Kidney (tissue), 14 donors: Measurements from ENCODE around the gene MAGI1. TPM values are rescaled to one million over a fixed set of nuclear protein-coding genes. Genes with fewer than 3 reads are reported as not detected.
A peak's percentile ranks its signal among the peaks of the same experiment; 100 is the strongest.

Source experiments
- DNase-seq, 5 donors: peaks; one replicate each; pipeline ENCODE4 v3.0.0-alpha.2; 2013 to 2020
- FAIRE-seq: peaks from 2 replicates; lab custom pipeline; 2012; peaks lifted over from hg19 to GRCh38; lab: Jason Lieb, UNC
- H3K27ac ChIP-seq, 2 donors: one replicate each; pipeline ENCODE4 v1.7.0; 2013; ENCODE audit warnings: low read depth in 2 of 2, low read length in 2 of 2, inconsistent platforms in 1 of 2
- H3K27me3 ChIP-seq: one replicate; pipeline ENCODE4 v1.7.1; 2013; ENCODE audit warnings: low read length, inconsistent platforms; ENCODE audit not compliant: control insufficient read depth, insufficient read depth
- H3K36me3 ChIP-seq, 3 donors: one replicate each; pipeline versions ENCODE4 v1.7.0 to v1.7.1; 2013; ENCODE audit warnings: low read length in 3 of 3, control low read depth in 1 of 3, inconsistent platforms in 1 of 3; ENCODE audit not compliant: insufficient read depth in 3 of 3, control insufficient read depth in 2 of 3
- H3K4me1 ChIP-seq, 3 donors: one replicate each; pipeline versions ENCODE4 v1.7.0 to v1.7.1; 2013; ENCODE audit warnings: low read length in 3 of 3, inconsistent platforms in 1 of 3, low read depth in 1 of 3; ENCODE audit not compliant: control insufficient read depth in 2 of 3, insufficient read depth in 2 of 3
- H3K4me3 ChIP-seq, 3 donors: one replicate each; pipeline versions ENCODE4 v1.7.0 to v1.8.1; 2013; ENCODE audit warnings: low read length in 3 of 3, control low read depth in 1 of 3, inconsistent platforms in 1 of 3
- H3K9ac ChIP-seq, 3 donors: one replicate each; pipeline versions ENCODE4 v1.7.0 to v1.7.1; 2013; ENCODE audit warnings: low read length in 3 of 3, control low read depth in 1 of 3, inconsistent platforms in 1 of 3
- H3K9me3 ChIP-seq, 3 donors: one replicate each; pipeline versions ENCODE4 v1.7.0 to v1.7.1; 2013; ENCODE audit warnings: low read length in 3 of 3, control low read depth in 1 of 3, inconsistent platforms in 1 of 3; ENCODE audit not compliant: control insufficient read depth in 2 of 3, insufficient read depth in 1 of 3
- CTCF ChIP-seq: IDR thresholded peaks from 3 replicates; pipeline ENCODE4 v1.5.1; 2012; ENCODE audit warnings: mild to moderate bottlenecking, moderate library complexity, borderline replicate concordance; ENCODE audit not compliant: insufficient read depth; ENCODE audit errors: extremely low read depth
- intact Hi-C: fragments of 100-400 bp; cut with DNase I; formaldehyde crosslinking; loops from one replicate; pipeline ENCODE4 v1.11.1; 2022
- polyA plus RNA-seq: library from polyadenylated mRNA; stranded (reverse); fragments of 350-450 nt; fragmentation: Illumina TruSeq; extraction: RNeasy Lipid Tissue Mini Kit (QIAGEN cat#74804); gene quantifications from one replicate; pipeline ENCODE4 v1.2.3, GENCODE V29; 2014; ENCODE audit warnings: low read depth, low replicate concordance; ENCODE audit not compliant: insufficient read depth
- total RNA-seq: library from RNA; stranded (reverse); fragmentation: NEBNext Ultra II Directional; extraction: Animal tissue kit (Norgen Biotek cat#: 25700); gene quantifications from one replicate; pipeline ENCODE4 v1.2.1, GENCODE V29; 2021
- donor health status: control.
- donor health status: control.
- donor health status: control.
- donor health status: control.
- donor health status: control.
- donor health status: DM: yes; HTN: yes; CAD: no.
- donor health status: Normal renal cell carcinoma (clear cell type).

Gene MAGI1
- total and polyA plus RNA-seq, 2 donors from 2014 or later = 8.2 to 42.8 TPM

GRCh38 chr3:66082679-66083078 is 44.0 kb upstream of the MAGI1 start:
- Histone ChIP-seq H3K27ac (no peak overlapping the region), H3K4me3 (no peak overlapping the region), H3K4me1 (no peaks in the 10 kb centered on the region), H3K9ac (no peak overlapping the region), H3K36me3 (no peaks in the 10 kb centered on the region), H3K9me3 (no peaks in the 10 kb centered on the region), H3K27me3 (no peaks in the 10 kb centered on the region)
- intact Hi-C loops = no loop called here
- TF ChIP-seq CTCF = no peak
- DNase-seq (no peak), FAIRE-seq (no peak)

- no peak overlapping the region for H3K4me3 ChIP-seq
- H3K4me1 ChIP-seq = no peaks in the 10 kb centered on the region
- TF ChIP-seq CTCF = no peak
- H3K27me3 ChIP-seq = no peaks in the 10 kb centered on the region
- no peak overlapping the region for H3K27ac ChIP-seq
- DNase-seq (no peak), FAIRE-seq (no peak)
- no peaks in the 10 kb centered on the region for H3K9me3 ChIP-seq
- H3K36me3 ChIP-seq = no peaks in the 10 kb centered on the region
- no peak overlapping the region for H3K9ac ChIP-seq
- intact Hi-C loops = no loop called here
Observed at GRCh38 chr3:66080167-66080566, 41.4 kb upstream of the MAGI1 start.

- no peak for TF ChIP-seq CTCF
- intact Hi-C loops = no loop called here
- DNase-seq = no peak
- H3K36me3 ChIP-seq = no peaks in the 10 kb centered on the region
- FAIRE-seq = no peak
- H3K9me3 ChIP-seq = no peaks in the 10 kb centered on the region
- H3K4me3 ChIP-seq = no peak overlapping the region
- H3K4me1 ChIP-seq = no peaks in the 10 kb centered on the region
- H3K9ac ChIP-seq = no peak overlapping the region
- H3K27ac ChIP-seq = no peak overlapping the region
- H3K27me3 ChIP-seq = no peaks in the 10 kb centered on the region
Observed at GRCh38 chr3:66077973-66078372, 39.3 kb upstream of the MAGI1 start.

- intact Hi-C loops = no loop called here
- FAIRE-seq = no peak
- Histone ChIP-seq H3K9me3 (no peaks in the 10 kb centered on the region), H3K9ac (no peak overlapping the region), H3K27me3 (no peaks in the 10 kb centered on the region), H3K4me1 (no peaks in the 10 kb centered on the region), H3K27ac (no peak overlapping the region), H3K4me3 (no peak overlapping the region), H3K36me3 (no peaks in the 10 kb centered on the region)
- no peak for TF ChIP-seq CTCF
- DNase-seq = peak in 3 of 5 donors; percentile 42 to 74 (median 70)
Observed at GRCh38 chr3:66076861-66077470, 38.2 kb upstream of the MAGI1 start.
